HL-60/S4 treated with retinoic acid at 250 ng/mL for 4 days and 3 days (cell line): Measurements from ENCODE around the gene PDE3A.
"Not testable (repeated sequence)": the region's sequence is repeated elsewhere in the genome, so short reads cannot be mapped to it uniquely, and the experiment has no call there.

Source experiments
- in situ Hi-C: fragments of 300-500 bp; cut with MboI; formaldehyde crosslinking; loops from 2 replicates; pipeline ENCODE4 v1.7.0; 2022; ENCODE audit warnings: low sequenced_read_pairs

PDE3A gene

DNA sequence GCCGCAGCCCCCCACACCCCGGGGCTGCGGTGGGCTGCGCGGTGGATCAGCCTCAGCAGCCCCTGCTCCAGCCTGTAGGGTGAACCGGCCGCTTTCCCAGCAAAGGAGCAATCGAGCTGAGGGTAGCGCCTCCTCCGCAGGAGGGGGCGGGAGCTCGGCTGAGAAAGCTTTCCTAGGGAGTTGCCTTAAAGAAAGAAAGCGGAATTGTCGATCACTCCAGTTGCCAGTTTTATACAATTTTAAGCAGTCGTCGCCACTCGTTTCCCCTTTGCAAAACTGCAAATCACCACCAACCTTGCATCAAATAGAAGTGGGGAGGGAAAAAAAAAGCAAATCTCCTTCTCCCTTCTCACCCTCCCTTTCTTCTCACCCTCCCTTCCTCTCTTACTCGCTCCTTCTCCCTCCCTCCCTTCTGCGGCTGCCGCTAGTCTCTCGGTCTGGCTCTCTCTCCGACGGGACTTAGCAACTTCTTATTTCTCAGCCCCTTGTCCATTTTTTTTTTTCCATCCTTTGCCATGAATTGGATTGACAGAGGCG is at the start of gene PDE3A:
TSS of gene PDE3A (plus strand) at position 424 of the 537 bp plus-strand sequence. CDS start 748 bp downstream, outside the sequence.
- in situ Hi-C loops: no loop called here

DNA sequence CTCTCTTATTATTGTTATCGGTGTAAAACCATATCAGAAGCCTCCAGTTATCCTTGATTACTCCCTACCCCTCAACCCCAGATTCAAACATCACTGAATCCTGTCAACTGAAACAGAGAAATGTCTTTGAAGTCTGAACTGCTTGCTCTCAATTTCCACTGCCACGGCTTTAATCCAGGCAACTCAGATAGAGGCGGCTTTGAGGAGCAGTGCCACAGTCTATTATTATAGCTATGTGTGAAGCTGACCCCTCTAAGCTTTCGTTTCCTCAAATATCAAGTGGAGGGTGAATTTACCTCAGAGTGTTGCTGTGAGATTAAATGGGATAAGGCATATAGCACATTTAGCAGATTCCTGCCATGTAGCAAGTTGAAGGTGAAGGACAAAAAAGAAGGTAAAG is 49.0 kb upstream of the PDE3A start:
- in situ Hi-C loops: no loop called here

DNA sequence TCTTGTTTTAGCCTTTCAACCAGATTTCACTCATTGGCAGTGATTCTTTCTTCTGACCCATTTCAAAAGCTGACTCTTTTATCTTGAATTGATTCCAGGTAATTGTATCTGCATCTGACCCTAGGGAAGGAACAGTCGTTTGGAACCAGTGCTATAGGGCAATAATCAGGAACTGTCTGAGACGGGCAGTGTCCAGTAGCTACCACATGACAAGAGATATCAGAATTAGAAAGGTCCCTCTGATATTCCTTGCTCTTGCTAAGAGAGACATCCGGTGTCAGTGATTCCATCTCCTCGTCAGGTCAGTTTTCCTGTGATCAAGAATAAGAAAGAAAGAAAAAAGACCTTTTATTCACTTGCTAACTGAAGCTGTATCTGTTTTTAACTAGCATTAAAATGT is 47.8 kb upstream of the PDE3A start:
- in situ Hi-C loops: no loop called here

DNA sequence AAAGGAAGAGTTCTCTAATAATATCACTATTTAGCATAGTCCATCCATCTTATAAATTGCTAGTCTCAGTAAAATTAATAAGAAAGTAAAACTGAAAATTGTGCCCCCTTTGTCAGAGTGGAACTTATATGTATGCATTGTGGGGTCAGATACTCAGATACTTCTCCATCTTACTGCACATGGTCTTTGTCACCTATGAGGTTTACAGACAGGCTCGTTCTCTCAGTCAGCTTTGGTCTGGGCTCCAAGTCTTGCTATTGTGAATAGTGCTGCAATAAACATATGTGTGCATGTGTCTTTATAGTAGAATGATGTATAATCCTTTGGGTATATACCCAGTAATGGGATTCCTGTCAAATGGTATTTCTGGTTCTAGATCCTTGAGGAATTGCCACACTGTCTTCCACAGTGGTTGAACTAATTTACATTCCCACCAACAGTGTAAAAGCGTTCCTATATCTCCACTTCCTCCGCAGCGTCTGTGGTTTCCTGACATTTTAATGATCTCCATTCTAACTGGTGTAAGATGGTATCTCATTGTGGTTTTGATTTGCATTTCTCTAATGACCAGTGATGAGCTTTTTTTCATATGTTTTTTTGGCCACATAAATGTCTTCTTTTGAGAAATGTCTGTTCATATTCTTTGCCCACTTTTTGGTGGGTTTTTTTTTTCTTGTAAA is 37.4 kb upstream of the PDE3A start:
- in situ Hi-C loops: not testable (repeated sequence)

DNA sequence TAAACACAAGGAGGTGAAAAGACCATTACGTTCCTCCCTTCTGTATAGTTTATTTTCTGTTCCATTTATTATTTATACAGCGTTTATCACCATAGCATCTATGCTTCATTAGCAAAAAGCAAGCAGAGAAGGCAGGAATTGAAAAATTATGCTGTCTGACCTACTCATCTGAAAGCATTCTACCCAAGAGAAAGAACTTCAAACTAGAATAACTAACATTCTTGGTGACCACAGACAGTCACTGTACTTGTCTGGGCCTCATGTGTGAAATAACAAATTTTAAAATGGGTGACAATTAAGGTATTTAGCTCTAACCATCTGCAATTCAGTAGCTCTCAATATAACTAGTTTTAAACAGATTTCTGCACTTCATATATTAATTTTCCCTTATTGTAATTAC is 29.3 kb upstream of the PDE3A start:
- in situ Hi-C loops: no loop called here

DNA sequence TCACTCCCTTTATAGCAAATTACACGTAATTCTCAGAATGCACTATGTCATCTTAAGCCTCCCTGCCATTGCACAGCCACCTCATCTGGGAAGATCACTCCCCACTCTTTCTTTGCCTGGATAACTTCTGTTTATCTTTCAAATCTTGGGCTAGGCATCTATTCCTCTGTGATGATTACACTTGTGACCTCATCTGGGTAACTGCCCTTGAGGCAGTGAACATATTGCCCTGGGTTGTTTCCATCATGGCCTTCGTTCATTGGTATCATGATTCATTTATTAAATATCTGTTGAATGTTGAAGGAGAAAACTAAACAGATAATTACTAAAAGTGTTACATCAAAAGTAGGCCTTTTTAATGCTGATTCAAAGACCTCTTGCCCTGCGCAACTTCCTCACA is 26.2 kb upstream of the PDE3A start:
- in situ Hi-C loops: no loop called here

DNA sequence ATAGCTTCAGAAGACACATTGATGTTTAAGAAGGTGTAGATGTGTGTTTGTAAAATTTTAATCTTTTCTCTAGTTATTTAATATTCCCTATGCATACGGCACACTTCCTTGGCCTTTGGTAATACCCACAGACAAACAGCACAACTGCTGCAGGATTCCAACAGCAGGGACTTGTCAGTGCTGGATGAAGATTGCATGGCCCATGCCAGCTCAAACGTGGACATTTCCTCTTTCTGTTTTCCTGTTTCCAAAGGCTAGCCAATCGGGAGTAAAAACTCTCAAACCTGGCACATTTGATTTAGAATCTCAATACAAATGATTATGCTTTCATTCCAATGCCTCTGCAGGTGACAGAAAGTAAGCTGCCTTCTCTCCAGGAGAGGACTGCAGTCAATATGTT is 22.5 kb upstream of the PDE3A start:
- in situ Hi-C loops: no loop called here

DNA sequence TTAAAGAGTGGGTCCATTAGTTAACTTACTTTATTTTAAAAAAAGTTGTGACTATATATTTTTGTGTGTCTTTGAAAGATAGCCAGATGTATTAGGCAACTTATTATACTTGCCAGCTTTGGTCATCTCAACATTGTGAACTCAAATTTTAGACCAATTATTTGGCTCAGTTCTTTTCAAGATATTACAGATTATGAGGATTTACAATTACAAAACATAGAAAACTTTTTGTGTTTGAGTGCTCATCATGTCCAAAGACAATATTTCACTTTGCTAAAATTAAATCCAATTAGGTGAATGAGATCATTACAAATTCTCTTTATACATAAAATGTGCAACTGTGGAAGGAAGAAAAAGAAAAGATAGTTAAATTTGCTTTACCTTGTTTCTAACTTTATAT is 18.3 kb upstream of the PDE3A start:
- in situ Hi-C loops: no loop called here

DNA sequence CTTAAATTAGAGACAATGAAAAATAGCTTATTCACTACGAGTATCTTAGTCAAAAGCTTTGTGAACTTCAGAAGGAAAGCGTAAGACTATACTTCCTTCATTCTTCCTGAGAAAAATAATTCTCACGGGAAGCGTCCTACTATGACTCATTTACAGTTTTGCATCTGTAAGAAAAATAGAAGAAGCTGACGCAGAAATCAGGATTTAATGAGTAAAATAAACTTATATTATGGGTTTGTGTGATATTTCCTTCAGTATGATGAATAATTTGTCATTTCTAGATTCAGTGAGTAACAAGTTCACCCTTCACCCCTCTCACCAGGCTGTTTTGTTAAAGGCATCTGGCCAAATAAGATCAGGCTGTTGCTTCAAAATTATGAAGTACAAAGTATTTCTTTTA is 17.8 kb upstream of the PDE3A start:
- in situ Hi-C loops: no loop called here

DNA sequence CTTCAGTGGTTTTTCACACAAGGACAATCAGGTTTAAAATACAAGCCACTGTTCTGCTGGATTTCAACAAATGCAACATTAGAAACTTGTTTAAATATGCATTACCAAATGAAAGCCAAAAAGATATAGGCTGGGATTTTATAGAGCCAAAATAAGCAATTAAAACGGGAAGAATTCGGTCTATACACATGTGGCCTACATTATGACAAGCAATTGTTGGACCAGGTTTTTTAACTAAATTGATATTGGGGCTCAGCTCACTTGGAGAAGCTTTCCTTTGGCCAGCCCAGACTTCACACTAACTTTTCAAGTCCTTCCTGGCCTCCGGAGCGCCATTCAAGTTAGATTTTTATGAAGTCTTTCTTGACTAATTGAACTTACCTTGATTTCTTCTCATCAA is 16.9 kb upstream of the PDE3A start:
- in situ Hi-C loops: no loop called here

DNA sequence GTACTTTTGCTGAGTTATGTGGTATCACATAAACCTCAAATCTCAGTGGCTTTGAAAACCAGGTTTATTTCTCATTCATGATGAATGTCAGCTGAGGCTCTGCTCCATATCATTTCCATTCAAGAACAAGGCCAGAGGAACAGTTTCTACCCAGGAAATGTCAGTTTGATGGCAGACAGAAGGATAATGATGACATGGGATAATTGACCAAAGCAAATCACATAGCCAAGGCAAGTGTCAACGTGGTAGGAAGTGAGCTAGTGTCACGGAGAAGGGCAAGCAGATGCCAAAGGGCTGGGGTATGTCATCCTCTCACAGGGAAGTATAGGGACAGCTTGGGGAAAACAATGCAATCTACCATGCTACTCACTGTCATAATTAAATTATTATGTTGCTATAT is 12.3 kb upstream of the PDE3A start:
- in situ Hi-C loops: no loop called here

DNA sequence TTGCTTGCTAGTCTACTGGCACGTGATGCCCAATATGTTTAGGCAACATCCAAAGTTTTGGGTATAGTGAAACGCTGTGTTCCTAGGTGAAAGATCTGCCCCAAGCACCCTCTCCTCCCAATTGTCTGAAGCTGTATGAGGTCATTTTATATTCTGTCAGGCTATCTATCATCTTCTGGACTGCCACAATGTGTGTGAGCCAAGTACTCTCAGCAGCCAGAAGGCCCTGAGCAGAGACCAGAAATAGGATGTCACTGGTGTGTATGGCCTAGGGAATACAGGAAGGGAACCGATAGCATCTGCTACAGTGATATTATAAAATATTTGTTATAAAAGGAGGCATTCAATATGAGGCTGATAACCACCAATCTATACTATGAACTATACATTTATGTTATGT is 7.9 kb upstream of the PDE3A start:
- in situ Hi-C loops: no loop called here

DNA sequence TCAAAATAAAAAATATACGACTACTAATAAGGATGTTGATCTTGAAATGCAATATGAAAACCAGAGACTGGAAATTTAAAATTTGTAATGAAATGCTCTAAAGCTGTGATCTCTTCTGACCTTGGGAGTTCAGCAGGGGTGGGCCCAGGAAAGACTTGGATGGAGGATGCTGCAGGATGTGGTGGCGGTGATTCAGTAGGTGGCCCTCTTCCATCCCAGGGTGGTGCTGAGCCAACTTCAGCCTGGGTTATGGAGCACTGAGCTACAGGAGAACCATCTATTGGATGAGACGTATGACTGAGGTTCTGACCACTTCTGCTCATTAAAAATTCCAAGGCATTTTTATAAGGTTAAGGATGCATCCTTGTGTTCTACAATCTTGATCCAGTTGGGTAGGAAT is 6.9 kb upstream of the PDE3A start:
- in situ Hi-C loops: no loop called here

DNA sequence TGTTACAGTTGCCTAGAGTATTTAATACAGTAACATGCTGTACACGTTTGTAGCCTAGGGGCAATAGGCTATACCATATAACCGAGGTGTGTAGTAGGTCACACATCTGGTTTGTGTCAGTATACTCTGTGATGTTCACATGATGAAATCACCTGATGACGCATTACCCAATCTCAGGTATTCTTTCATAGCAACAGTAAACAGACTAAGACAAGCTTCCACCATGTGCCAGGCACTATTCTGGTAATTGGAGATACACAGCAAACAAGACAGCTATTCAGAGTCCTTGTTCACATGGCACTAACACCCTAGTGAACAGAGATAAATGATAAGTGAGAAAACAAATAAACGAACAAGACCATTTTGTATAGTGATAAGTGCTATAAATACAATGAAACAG is 3.8 kb upstream of the PDE3A start:
- in situ Hi-C loops: no loop called here

DNA sequence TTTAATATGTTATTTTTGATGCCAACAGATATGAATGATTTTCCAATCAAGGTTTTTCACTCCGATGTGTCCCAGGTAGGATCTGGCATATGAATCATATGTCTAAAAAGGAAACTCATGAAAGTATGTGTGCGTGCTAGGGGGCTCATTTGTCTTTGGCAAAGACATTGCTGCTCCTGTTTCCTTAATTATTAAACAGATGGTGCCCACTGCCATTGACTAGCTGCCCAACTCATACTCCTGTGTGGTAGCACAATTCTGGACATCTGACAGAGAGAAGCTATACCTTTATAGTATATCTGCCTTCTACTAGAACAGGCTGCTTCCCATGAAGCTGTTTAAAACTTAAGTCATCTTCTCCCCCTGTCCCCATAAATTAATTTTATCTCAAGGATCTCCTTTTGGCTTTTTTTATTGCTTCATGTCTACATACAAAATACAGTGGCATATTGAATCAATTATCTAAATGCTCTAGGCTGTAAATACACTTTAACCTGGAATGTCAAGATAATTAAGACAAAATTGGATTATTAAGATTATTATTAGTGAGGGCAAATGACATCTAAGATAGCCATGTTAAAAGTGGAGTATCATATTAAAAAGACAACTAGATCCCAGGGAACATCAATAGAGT is 1.4 kb upstream of the PDE3A start:
- in situ Hi-C loops: no loop called here

DNA sequence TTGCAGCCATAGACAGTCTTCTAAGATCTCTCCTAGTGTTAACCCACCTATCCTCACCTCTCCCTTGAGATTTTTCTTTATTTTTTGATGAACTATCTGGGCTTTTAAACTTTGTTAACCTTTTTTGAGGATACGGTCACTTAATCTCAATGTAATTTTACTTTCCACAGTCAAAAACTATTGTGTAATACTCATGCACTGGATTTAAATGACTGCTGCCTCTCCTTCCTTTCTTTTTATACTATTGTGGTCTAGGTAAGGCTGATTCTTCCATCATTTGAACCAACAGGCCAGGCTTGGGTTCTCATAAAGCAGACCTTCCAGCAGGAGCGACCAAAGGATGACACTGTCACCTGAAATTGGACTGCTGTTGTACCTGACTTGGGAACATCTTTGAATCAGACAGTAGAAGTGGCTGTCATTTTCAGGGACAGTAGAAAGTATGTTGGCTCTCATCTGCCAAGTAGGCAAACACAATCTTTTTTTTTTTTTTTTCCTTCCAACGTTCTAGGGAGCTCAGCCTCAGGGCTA is 689 bp upstream of the PDE3A start:
- in situ Hi-C loops: no loop called here

DNA sequence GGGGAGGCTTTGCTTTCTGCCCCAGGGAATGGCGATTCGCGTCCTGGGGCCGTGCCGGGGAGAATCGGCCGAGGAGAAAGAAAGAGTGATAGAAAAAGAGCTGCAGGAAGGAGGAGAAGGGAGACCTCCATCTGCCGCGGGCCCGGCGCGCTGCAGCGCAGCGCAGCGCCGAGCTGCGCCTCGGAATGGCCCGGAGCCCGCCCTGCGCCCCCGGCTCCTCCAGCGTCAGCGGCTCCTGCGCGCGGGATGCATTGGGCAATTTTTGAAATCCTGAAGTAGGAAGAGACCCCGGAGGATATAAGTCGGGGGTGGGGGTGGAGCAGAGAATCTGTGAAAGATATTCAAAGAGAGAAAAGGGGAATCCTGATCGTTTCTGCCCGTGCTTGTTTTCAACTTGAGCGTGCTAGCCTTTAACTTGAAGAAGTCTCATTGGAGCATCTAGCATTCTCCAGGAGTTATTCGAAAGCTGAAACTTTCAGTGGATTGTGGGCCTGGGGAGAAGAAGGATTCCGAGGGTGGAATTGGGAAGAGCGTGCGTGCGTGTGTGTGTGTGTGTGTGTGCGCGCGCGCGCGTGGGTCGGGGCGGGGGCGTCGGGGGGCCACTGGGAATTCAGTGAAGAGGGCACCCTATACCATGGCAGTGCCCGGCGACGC is 441 bp downstream of the PDE3A start:
- in situ Hi-C loops: no loop called here

DNA sequence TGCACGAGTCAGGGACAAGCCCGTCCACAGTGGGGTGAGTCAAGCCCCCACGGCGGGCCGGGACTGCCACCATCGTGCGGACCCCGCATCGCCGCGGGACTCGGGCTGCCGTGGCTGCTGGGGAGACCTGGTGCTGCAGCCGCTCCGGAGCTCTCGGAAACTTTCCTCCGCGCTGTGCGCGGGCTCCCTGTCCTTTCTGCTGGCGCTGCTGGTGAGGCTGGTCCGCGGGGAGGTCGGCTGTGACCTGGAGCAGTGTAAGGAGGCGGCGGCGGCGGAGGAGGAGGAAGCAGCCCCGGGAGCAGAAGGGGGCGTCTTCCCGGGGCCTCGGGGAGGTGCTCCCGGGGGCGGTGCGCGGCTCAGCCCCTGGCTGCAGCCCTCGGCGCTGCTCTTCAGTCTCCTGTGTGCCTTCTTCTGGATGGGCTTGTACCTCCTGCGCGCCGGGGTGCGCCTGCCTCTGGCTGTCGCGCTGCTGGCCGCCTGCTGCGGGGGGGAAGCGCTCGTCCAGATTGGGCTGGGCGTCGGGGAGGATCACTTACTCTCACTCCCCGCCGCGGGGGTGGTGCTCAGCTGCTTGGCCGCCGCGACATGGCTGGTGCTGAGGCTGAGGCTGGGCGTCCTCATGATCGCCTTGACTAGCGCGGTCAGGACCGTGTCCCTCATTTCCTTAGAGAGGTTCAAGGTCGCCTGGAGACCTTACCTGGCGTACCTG is 1.1 kb downstream of the PDE3A start:
- in situ Hi-C loops: no loop called here

DNA sequence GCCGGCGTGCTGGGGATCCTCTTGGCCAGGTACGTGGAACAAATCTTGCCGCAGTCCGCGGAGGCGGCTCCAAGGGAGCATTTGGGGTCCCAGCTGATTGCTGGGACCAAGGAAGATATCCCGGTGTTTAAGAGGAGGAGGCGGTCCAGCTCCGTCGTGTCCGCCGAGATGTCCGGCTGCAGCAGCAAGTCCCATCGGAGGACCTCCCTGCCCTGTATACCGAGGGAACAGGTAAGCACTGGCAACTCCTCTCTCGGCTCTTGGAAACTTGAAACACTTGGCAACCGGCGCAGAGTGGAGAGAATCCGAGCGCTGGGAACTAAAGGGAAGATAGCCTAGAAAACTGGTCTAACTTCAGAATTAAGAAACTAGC is 1.7 kb downstream of the PDE3A start:
- in situ Hi-C loops: no loop called here

DNA sequence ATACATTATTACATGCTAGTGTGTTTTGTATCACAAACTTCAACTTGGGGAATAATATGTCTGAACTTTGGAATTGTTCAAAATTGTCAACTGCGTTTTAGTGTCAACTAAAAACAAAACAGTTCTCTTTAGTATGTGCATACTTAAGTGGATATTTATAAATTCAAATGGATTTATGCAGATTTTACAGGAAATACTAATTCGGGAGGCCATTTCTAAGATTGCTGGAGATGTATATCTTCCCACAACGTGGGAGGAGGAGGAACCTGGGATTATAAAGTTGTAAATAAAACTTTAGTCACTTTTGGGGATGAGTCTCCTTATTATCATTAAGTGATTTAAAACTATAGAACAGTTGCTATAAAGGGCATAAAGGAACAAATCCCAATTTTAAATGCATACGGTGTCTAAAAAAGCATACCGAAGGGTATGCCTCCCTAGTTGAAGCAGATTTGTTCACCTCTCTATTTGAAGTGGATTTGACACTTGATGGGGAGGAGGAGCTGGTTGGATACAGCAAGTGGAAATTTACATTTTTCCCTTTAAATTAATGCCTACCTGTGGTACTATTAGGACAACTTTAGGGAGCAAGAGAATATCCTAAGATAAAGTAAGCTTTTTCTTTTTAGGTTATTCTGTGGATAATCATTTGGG is 2.7 kb downstream of the PDE3A start:
- in situ Hi-C loops: no loop called here
